GM18505 (cell line): ENCODE data around the gene RPP38.
A peak's percentile ranks its signal among the peaks of the same experiment; 100 is the strongest.

ENCODE experiments used
- ATAC-seq: cut with Tn5 transposase; IDR thresholded peaks from one replicate; pipeline ENCODE4 v1.9.1; 2021; ENCODE audit not compliant: unreplicated experiment
- POLR2A ChIP-seq: IDR thresholded peaks from 4 replicates; pipeline ENCODE4 v1.6.1; 2011; ENCODE audit warnings: borderline replicate concordance; ENCODE audit not compliant: insufficient read depth, insufficient read length; ENCODE audit errors: extremely low read depth

RPP38 gene

DNA sequence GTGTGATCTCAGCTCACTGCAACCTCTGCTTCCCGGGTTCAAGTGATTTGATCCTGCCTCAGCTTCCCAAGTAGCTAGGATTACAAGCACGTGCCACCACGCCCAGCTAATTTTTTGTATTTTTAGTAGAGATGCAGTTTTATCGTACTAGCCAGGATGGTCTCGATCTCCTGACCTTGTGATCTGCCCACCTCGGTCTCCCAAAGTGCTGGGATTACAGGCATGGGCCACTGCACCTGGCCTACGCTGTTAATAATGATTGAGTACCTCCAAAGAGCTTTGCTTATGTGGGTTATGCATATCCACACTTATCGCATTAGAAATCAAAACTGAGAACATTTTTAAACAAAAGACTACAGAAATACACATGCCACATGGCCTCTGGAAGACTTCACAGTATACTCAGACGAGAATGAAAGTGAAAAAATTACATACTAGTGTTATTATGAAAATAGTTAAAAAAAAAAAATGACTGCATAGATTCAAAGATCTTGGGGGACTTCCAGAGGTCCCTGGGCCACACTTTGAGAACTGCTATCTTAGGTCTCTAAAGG is 25.4 kb downstream of the RPP38 start:
- no peak for TF ChIP-seq POLR2A
- ATAC-seq, result peak; percentile 75

DNA sequence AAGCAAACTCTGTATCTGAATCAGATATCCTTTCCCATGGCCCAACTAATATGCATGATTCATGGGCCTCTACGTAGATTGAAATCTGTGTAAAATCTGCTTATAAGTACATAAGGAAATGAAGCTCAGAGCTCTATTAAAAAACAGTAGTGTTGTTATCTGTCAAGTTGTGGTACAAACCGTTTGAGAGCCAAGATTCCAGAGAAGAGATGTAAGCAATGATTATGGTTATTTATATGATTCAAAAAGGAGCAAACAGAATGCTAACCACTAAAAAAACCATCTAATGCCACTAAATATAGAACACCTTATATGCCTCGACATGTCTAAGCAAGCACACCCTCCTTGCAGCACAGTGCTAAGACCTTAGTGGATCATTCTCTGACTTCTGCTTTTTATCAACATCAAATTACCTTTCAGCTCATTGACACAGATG is 26.6 kb downstream of the RPP38 start:
- no peak for ATAC-seq
- no peak for TF ChIP-seq POLR2A

DNA sequence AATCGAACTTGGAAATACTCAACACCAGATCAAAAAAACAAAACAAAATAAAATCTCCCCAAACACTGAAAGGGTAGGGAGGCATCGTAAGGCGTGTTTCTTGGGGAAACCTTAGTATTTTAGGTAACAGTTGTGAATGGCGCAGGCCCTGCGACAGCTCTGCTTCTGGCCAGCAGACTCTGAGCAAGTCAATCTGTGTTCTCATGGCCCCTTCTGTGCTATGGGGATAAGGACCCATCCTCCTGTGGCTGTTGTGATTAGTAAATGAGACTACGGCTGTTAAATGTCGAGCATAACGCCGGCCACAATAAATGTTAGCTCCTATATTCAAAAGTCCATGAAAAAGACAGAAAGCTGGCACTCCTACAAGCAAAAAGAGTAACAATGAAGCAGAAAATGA is 27.0 kb downstream of the RPP38 start:
- ATAC-seq, result no peak
- no peak for TF ChIP-seq POLR2A

DNA sequence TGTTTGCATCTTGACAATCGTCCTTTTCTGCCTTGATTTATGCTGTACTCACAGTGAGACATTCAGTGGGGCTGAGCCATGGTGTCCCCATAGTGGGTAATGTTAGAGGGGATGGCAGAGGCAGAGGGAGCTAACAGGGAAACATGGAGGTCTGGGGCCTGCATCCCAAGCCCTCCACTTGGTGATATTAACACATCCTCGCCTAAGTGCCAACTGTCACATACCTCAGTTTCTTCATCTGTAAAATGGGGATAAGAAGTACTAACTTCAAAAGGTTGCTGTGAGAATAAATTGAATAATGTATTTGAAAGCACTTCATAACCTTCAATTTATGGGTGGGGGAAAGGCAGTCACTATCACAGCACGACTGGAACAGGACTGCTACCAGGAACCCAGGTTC is 27.8 kb downstream of the RPP38 start:
- TF ChIP-seq POLR2A, result no peak

DNA sequence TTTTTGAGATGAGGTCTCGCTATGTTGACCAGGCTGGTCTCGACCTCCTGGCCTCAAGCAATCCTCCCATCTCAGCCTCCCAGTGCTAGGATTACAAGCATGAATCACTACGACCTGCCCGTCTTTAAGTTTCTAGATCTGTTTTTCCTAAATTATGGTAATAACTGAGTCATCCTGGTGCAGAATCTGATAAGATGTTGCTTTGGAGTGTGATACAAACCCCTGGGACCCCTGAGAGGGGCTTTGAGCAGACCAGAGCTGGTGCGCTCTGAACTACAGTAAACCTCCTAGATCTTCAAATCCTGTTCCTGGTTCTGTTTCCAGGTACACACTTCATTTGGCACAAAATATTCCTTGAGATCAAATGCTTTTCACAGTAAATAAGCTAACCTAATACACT is 34.2 kb downstream of the RPP38 start:
- ATAC-seq, result no peak
- no peak for TF ChIP-seq POLR2A

More for the DNA sequence above, 27.8 kb downstream of the RPP38 start:
- no peak for ATAC-seq

DNA sequence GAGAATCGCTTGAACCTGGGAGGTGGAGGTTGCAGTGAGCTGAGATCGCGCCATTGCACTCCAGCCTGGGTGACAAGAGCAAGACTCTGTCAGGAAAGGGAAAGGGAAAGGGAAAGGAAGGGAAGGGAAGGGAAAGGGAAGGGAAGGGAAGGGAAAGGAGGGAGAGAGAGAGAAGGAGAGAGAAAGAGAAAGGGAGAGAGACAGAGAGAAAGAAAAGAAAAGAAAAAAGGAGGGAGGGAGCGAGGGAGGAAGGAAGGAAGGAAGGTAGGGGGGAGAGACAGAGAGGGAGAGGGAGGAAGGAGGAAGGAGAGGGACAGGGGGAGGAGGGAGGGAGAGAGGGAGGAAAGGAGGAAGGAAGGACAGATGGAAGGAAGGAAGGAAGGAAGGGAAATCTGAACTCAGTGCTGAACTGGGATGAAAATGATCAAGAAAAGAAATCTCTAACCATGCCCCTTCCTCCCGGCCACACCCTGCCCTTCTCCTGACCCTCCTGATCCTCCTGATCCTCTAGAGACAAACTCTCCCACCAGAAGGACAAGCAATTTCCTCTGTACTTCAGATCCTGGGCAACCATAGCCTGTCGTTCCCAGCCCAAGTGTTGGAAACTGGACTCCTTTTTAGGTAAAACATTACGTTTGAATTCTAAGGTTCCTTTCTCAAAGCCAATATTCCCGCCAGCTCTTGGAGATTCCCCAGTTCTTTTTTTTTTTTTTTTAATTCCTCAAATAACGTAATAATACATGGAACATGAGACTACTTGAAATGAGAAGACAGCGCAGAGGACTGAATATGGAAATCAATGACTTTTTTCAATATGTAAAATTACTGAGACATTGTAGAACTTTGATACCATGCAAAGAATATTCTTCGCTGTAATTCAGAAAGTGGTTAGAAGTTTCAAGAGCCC is 39.2 kb downstream of the RPP38 start:
- TF ChIP-seq POLR2A, result no peak
- ATAC-seq, result no peak

DNA sequence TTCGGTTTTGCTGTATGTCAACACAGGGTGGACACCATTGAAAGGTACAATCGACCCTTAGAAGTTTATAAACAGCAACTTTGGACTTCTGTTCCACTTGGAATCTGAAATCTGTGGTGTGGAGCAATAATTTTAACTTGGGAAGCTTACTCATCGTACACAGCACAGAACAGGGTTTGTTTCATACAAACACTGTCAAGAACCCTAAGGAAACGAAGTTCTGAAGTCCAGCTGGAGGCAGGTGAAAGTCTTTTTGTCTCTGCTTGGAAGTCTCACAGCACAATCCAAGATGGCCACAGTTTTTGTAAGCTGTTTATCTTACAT is 39.8 kb downstream of the RPP38 start:
- TF ChIP-seq POLR2A, result no peak
- no peak for ATAC-seq

DNA sequence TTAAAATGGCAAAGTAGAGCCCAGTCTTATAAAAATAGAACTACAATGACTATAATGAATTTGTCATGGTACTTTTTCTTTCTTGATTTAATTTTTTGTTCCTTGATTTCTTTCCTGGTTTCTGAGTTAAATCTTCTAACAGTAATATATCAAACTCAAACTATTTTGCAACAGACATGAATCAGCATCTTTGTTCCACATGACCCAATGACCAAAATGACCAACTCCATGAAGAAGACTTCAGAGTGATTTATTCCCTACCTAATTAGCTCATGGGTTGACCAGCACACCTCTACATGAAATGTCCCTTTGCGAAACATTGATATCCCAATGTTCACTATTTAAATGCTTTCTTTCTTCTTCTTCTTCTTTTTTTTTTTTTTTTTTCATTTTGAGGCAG is 40.5 kb downstream of the RPP38 start:
- no peak for ATAC-seq
- TF ChIP-seq POLR2A, result no peak

DNA sequence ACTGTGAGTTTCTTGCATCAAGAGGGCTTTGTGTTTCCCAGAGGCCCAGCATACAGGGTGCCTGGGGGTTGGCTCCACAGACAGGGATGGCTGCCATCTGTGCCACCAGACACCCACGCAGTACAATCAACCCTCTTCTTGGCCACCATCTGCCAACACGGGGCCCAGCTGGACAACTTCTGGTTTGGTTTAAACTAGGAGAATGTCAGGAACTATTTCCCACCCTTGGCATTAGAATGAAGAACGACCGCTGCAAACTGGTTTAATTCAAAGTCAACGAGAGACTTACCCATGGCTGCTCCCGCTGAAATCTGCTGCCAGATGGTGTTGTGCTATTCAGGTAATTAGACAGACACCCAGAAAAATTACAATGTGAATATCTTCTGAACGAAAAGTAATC is 43.5 kb downstream of the RPP38 start:
- TF ChIP-seq POLR2A, result no peak
- ATAC-seq, result no peak

DNA sequence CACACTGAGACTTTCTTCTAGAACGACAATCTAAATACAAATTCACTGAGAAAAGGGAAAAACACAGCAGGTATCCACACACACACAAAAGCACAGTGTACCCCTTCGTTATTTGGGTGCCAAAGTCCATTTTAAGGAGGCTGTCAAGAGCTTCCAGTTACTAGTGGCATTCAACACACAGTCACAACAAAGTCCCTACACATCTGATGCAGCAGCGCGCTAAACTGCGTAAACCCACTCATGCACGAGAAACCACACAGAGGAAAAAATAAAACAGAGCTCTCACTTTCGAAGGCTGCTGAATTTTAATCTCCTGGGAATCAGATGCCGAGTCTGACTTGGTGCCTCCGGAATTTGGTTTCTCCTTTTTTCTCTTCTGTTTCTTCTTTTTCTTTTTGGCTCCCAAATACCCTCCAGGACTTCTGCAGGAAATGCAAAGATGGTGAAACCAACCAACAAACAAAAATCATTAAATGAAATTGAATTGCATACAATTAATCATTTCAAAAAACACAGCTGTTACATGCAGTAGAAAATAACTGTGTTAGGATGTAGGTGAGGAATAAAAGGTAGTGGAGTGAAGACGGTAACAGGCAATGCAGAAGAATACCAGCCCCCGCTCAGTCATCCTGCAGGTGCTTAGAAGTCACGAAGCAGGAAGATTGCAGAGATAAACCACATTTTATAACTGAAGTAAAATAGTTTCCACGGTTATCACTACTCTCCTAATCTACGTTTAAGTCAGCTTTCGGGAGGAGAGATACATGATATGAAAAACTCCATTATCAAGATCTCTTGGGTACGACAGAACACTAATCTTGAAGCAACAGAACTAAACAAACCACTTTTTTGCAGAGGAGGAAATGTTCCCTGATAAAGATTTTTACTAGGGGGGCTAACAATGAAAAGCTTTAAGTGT is 44.2 kb downstream of the RPP38 start:
- no peak for TF ChIP-seq POLR2A
- ATAC-seq, result no peak

DNA sequence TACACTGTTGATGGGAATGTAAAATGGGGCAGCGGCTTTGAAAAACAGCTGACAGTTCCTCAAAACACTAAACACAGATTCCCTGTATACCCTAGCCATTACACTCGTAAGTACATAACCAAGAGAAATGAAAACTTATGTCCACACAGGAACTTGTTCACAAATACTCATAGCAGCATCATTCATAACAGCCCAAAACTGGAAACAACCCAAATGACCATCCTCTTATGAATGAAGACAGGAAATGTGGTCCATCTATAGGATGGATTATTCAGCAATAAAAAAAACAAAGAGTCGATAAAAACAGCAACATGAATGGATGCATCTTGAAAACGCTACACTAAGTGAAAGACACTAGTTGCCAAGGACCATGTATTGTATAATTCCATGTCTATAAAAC is 47.6 kb downstream of the RPP38 start:
- TF ChIP-seq POLR2A, result no peak
- no peak for ATAC-seq

DNA sequence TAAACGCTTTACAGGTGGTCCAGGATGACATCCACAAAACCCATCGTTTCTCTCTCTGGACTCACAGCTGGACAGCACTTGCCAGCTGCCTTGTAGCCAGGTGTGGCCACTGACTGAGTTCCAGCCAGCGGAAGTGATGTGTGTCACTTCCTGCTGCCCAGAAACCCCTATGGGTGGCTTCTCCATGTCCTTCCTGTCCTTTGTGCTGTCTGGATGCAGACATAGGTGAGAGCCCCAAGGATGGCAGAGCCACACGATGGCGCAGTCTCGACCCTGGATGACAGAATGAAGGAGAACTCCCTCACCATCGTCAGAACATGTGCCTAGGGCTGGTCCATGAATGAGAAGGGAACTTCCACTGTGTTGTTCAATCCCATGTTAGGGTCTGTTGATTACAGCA is 49.2 kb downstream of the RPP38 start:
- ATAC-seq, result no peak
- no peak for TF ChIP-seq POLR2A

DNA sequence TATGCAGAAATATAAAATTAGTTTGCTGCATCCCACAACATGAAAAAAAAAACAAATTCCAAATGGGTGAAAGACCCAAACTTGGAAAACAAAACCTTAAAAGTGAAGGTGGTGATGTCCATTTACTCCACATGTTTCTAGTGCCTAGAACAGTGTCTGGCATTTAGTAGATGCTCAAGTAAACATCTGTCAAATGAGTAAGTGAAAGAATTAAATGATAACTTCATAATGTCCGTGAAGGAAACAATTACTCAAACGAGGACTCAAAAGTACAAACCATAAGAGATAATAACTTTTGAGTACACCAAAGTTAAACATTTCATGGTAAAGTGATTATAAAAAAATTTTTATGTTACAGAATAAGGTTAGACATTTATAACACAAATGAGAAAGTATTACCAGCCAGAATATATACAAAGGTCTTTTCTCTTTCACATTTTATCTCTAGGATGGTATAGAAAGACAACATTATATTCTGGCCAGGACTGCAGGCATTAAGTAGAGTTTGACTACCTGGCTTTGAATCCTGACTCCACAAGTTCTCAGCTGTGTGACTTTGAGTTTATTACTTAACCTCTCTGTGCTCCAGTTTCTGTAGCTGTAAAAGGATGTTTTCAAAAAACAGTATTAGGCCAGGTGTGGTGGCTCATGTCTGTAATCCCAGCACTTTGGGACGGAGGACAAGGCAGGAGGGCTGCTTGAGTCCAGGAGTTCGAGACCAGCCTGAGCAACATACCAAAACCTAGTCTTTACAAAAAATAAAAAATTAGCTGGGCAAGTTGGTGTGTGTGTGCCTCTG is 50.6 kb downstream of the RPP38 start:
- no peak for ATAC-seq

More for the DNA sequence above, 50.6 kb downstream of the RPP38 start:
- no peak for TF ChIP-seq POLR2A
